SK-N-SH treated with all-trans-retinoic acid at 6 μM for 48 hours (cell line): ENCODE data around the gene TMA7B.

Experiments used
- ATAC-seq: fragments of 200-7000 bp; cut with Tn5 transposase; 3 replicates; pipeline ENCODE4 v1.9.1; 2020; ENCODE audit warnings: mild to moderate bottlenecking, moderate library complexity
- ARNTL ChIP-seq: fragments of 450-650 bp; formaldehyde crosslinking; IDR thresholded peaks from 2 replicates; pipeline ENCODE4 v1.5.0; 2020; ENCODE audit warnings: low read depth, mild to moderate bottlenecking, moderate library complexity, borderline replicate concordance
- BACH2 ChIP-seq: fragments of 250-450 bp; sonication (Bioruptor Pico); IDR thresholded peaks from 2 replicates; pipeline ENCODE4 v1.9.0; 2021; ENCODE audit warnings: mild to moderate bottlenecking, borderline replicate concordance
- CSDC2 ChIP-seq: fragments of 250-450 bp; sonication (Bioruptor Pico); IDR thresholded peaks from 2 replicates; pipeline ENCODE4 v1.5.0; 2020; ENCODE audit warnings: mild to moderate bottlenecking, moderate library complexity
- ESRRG ChIP-seq: fragments of 250-450 bp; sonication (Bioruptor Pico); IDR thresholded peaks from 2 replicates; pipeline ENCODE4 v1.6.1; 2021; ENCODE audit warnings: mild to moderate bottlenecking
- GLIS3 ChIP-seq: fragments of 250-450 bp; sonication (Bioruptor Pico); IDR thresholded peaks from 2 replicates; pipeline ENCODE4 v1.5.0; 2020; ENCODE audit warnings: mild to moderate bottlenecking, moderate library complexity
- ISL1 ChIP-seq: fragments of 250-450 bp; sonication (Bioruptor Pico); IDR thresholded peaks from 2 replicates; pipeline ENCODE4 v2.1.2; 2022; ENCODE audit warnings: mild to moderate bottlenecking, moderate library complexity
- OSR1 ChIP-seq: fragments of 250-450 bp; sonication (Bioruptor Pico); IDR thresholded peaks from 2 replicates; pipeline ENCODE4 v1.8.0; 2022; ENCODE audit warnings: moderate library complexity, mild to moderate bottlenecking, inconsistent platforms
- PPARA ChIP-seq: fragments of 250-450 bp; sonication (Bioruptor Pico); IDR thresholded peaks from 2 replicates; pipeline ENCODE4 v1.5.0; 2020; ENCODE audit warnings: mild to moderate bottlenecking, borderline replicate concordance
- RARB ChIP-seq: fragments of 250-450 bp; sonication (Bioruptor Pico); IDR thresholded peaks from 2 replicates; pipeline ENCODE4 v1.8.0; 2021; ENCODE audit warnings: mild to moderate bottlenecking, moderate library complexity
- TCF4 ChIP-seq: fragments of 250-450 bp; sonication (Bioruptor Pico); IDR thresholded peaks from 2 replicates; pipeline ENCODE4 v1.8.0; 2021; ENCODE audit warnings: mild to moderate bottlenecking, moderate library complexity, borderline replicate concordance
- TOX ChIP-seq: fragments of 250-450 bp; sonication (Bioruptor Pico); IDR thresholded peaks from 2 replicates; pipeline ENCODE4 v1.8.0; 2021; ENCODE audit warnings: mild to moderate bottlenecking, moderate library complexity, borderline replicate concordance
- ZFP3 ChIP-seq: fragments of 250-450 bp; sonication (Bioruptor Pico); IDR thresholded peaks from 2 replicates; pipeline ENCODE4 v1.5.0; 2020; ENCODE audit warnings: mild to moderate bottlenecking, moderate library complexity
- ZFP30 ChIP-seq: fragments of 450-650 bp; formaldehyde crosslinking; IDR thresholded peaks from 2 replicates; pipeline ENCODE4 v1.5.0; 2022; ENCODE audit warnings: mild to moderate bottlenecking, moderate library complexity
- ZNF565 ChIP-seq: fragments of 450-650 bp; formaldehyde crosslinking; conservative IDR thresholded peaks from 2 replicates; pipeline ENCODE4 v1.5.0; 2020; ENCODE audit warnings: low read depth, mild to moderate bottlenecking, moderate library complexity
- ZNF70 ChIP-seq: fragments of 450-650 bp; formaldehyde crosslinking; IDR thresholded peaks from 2 replicates; pipeline ENCODE4 v1.5.0; 2020; ENCODE audit warnings: mild to moderate bottlenecking, moderate library complexity
- ZNF8 ChIP-seq: fragments of 450-650 bp; formaldehyde crosslinking; IDR thresholded peaks from 2 replicates; pipeline ENCODE4 v1.5.0; 2020; ENCODE audit warnings: mild to moderate bottlenecking, moderate library complexity
- TF ChIP-seq, protein P1 (sequence below): fragments of 250-450 bp; sonication (Bioruptor Pico); IDR thresholded peaks from 2 replicates; pipeline ENCODE4 v1.5.1; 2020; ENCODE audit warnings: low read depth, mild to moderate bottlenecking, moderate library complexity
- TF ChIP-seq, protein P2 (sequence below): fragments of 250-450 bp; sonication (Bioruptor Pico); IDR thresholded peaks from 2 replicates; pipeline ENCODE4 v1.5.0; 2020; ENCODE audit warnings: mild to moderate bottlenecking, moderate library complexity
- TF ChIP-seq, protein P3 (sequence below): fragments of 250-450 bp; sonication (Bioruptor Pico); IDR thresholded peaks from 2 replicates; pipeline ENCODE4 v1.5.1; 2021; ENCODE audit warnings: mild to moderate bottlenecking, moderate library complexity
- TF ChIP-seq, protein P4 (sequence below): fragments of 250-450 bp; sonication (Bioruptor Pico); IDR thresholded peaks from 2 replicates; pipeline ENCODE4 v1.8.0; 2021; ENCODE audit warnings: low read depth, mild to moderate bottlenecking, moderate library complexity, borderline replicate concordance

Gene TMA7B

DNA sequence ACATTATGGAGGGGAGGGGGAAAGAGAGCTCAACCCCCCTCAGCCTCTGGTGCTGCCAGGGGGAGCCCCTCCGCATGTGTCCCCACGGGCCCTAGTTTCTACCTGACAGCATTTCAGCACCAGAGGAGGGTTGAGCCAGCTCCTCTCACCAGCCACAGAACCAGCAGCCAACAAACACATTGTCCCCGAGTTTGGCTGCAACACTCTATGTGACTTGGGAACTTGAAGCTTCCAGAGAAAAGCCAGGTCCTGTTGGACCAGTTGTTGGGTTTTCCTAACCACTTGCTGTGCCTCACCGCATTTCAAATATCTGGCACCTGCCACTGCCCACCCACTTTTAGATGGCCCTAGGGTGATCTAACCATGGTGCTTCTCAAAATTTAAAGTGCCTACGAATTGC lies 13.5 kb downstream of the TMA7B start:
- no peak for ATAC-seq
- TF ChIP-seq CSDC2 (CRISPR knock-in tag) (no peak), ZNF70 (no peak), PPARA (CRISPR knock-in tag) (no peak), GLIS3 (no peak), TCF4 (CRISPR knock-in tag) (no peak), ZFP30 (CRISPR knock-in tag) (no peak), TOX (CRISPR knock-in tag) (no peak), BACH2 (no peak), ZNF565 (CRISPR knock-in tag) (no peak), ZNF8 (CRISPR knock-in tag) (no peak), OSR1 (no peak)
- TF ChIP-seq, protein P1, sequence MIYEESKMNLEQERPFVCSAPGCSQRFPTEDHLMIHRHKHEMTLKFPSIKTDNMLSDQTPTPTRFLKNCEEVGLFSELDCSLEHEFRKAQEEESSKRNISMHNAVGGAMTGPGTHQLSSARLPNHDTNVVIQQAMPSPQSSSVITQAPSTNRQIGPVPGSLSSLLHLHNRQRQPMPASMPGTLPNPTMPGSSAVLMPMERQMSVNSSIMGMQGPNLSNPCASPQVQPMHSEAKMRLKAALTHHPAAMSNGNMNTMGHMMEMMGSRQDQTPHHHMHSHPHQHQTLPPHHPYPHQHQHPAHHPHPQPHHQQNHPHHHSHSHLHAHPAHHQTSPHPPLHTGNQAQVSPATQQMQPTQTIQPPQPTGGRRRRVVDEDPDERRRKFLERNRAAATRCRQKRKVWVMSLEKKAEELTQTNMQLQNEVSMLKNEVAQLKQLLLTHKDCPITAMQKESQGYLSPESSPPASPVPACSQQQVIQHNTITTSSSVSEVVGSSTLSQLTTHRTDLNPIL (CRISPR knock-in tag), result no peak
- TF ChIP-seq, protein P2, sequence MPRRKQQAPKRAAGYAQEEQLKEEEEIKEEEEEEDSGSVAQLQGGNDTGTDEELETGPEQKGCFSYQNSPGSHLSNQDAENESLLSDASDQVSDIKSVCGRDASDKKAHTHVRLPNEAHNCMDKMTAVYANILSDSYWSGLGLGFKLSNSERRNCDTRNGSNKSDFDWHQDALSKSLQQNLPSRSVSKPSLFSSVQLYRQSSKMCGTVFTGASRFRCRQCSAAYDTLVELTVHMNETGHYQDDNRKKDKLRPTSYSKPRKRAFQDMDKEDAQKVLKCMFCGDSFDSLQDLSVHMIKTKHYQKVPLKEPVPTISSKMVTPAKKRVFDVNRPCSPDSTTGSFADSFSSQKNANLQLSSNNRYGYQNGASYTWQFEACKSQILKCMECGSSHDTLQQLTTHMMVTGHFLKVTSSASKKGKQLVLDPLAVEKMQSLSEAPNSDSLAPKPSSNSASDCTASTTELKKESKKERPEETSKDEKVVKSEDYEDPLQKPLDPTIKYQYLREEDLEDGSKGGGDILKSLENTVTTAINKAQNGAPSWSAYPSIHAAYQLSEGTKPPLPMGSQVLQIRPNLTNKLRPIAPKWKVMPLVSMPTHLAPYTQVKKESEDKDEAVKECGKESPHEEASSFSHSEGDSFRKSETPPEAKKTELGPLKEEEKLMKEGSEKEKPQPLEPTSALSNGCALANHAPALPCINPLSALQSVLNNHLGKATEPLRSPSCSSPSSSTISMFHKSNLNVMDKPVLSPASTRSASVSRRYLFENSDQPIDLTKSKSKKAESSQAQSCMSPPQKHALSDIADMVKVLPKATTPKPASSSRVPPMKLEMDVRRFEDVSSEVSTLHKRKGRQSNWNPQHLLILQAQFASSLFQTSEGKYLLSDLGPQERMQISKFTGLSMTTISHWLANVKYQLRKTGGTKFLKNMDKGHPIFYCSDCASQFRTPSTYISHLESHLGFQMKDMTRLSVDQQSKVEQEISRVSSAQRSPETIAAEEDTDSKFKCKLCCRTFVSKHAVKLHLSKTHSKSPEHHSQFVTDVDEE, result no peak

DNA sequence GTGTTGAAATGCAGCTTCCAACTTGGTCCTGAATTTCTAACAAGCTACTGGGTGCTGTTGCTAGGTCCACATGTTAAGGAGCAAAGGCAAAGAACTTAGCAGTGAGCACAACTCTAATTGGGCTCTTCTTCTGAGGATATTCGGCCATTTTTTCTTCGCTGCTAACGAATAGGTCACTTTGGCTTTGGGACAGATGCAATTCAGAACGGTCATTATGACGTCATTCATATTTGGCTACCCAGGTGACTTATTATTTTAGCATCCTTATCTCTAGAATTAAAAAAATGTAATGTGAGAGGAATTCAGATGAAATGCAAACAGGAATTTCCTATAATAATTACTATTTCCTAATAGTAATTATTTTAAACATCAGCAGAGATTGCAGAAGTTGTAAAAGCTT lies 13.9 kb downstream of the TMA7B start:
- no peak for TF ChIP-seq ISL1 (CRISPR knock-in tag)
- no peak for ATAC-seq

DNA sequence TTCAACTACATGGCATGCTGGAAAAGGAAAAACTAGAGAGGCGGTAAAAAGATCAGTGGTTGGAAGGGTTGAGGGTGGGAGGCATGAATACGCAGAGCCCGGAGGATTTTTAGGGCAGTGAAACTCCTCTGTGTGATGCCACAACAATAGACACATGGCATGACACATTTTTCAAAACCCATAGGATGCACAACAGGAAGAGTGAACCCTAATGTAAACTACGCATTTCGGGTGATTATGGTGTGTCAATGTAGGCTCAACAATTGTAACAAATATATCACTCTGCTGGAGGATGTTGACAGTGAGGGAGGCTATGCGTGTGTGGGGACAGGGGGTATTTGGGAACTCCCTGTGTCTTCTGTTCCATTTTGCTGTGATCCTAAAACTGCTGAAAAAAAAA lies 18.9 kb downstream of the TMA7B start:
- TF ChIP-seq ZFP3 (CRISPR knock-in tag) (no peak), TOX (CRISPR knock-in tag) (no peak), ARNTL (CRISPR knock-in tag) (no peak), BACH2 (no peak), RARB (CRISPR knock-in tag) (no peak), TCF4 (CRISPR knock-in tag) (no peak), ESRRG (CRISPR knock-in tag) (no peak)
- TF ChIP-seq, protein P3, sequence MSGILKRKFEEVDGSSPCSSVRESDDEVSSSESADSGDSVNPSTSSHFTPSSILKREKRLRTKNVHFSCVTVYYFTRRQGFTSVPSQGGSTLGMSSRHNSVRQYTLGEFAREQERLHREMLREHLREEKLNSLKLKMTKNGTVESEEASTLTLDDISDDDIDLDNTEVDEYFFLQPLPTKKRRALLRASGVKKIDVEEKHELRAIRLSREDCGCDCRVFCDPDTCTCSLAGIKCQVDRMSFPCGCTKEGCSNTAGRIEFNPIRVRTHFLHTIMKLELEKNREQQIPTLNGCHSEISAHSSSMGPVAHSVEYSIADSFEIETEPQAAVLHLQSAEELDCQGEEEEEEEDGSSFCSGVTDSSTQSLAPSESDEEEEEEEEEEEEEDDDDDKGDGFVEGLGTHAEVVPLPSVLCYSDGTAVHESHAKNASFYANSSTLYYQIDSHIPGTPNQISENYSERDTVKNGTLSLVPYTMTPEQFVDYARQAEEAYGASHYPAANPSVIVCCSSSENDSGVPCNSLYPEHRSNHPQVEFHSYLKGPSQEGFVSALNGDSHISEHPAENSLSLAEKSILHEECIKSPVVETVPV (CRISPR knock-in tag), result no peak
- TF ChIP-seq, protein P1 (CRISPR knock-in tag), result no peak
- TF ChIP-seq, protein P4, sequence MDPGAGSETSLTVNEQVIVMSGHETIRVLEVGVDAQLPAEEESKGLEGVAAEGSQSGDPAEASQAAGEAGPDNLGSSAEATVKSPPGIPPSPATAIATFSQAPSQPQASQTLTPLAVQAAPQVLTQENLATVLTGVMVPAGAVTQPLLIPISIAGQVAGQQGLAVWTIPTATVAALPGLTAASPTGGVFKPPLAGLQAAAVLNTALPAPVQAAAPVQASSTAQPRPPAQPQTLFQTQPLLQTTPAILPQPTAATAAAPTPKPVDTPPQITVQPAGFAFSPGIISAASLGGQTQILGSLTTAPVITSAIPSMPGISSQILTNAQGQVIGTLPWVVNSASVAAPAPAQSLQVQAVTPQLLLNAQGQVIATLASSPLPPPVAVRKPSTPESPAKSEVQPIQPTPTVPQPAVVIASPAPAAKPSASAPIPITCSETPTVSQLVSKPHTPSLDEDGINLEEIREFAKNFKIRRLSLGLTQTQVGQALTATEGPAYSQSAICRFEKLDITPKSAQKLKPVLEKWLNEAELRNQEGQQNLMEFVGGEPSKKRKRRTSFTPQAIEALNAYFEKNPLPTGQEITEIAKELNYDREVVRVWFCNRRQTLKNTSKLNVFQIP (CRISPR knock-in tag), result no peak
- TF ChIP-seq, protein P2, result no peak

More for the DNA sequence above, 18.9 kb downstream of the TMA7B start:
- ATAC-seq, result no peak
